Esophagus squamous epithelium (tissue), 4 donors: ENCODE measurements around the gene MYO16.

ENCODE experiments used
- CTCF ChIP-seq, 6 experiments: fragments of 450-650 bp in 4 of 6; fragments of 200-600 bp in 2 of 6; sonication (generic) in 2 of 6; IDR thresholded peaks; one replicate each; pipeline ENCODE4 v1.5.1; 2016 to 2019; ENCODE audit warnings: antibody characterized with exemption in 6 of 6, mild to moderate bottlenecking in 4 of 6, moderate library complexity in 4 of 6
- POLR2A ChIP-seq, 4 donors: fragments of 450-650 bp; IDR thresholded peaks; one replicate each; pipeline ENCODE4 v1.6.1; 2017; ENCODE audit warnings: antibody characterized with exemption in 4 of 4, mild to moderate bottlenecking in 4 of 4, moderate library complexity in 3 of 4

GRCh38 chr13:108785844-108786243 lies 156.4 kb downstream of the MYO16 start:
- no peak for TF ChIP-seq CTCF (IDR thresholded peaks at IDR 0.05)
- no peak for TF ChIP-seq POLR2A (IDR thresholded peaks at IDR 0.05)
